ENCODE data around the gene CDH23. TPM values are rescaled to one million over a fixed set of nuclear protein-coding genes. Genes with fewer than 3 reads are reported as not detected.

Gene CDH23
- total RNA-seq, 2 donors from 2014 or later = 28.5 to 58.7 TPM

DNA sequence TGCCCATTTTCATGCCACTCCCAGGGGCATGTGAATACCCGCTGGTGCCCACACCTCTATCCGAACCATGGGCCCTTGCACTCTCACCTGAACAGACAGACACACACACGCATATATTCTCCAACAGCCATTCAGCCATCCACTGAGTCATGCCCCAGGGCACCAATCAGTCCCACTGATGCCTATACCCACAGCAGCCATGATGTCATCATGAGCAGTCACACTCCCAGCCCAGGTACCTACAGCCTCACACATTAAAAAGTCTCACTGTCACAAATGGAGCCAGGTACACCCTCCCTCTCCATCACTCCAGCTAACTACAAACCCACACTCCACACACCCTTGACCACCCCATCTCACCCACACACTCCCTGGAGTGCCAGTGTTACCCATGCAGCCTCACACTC is 364.4 kb downstream of the CDH23 start:
- Histone ChIP-seq H3K4me3 (no peak overlapping the region), H3K27ac (no peak overlapping the region), H3K9me3 (no peaks in the 10 kb centered on the region), H3K27me3 (no peaks in the 10 kb centered on the region), H3K4me1 (peaks cover 8% of the 10 kb centered on the region), H3K36me3 (replicated peaks in 1 of 2; ENCODE audit: insufficient read depth in 1 of 2, low read depth in 2 of 2) (no peaks in the 10 kb centered on the region)
- WGBS, 2 donors = 86 to 88% methylated on average over 3 of the region's 3 CpGs
- DNase-seq = no peak
- intact Hi-C loops (cut with DNase I) = no loop called here
- no peak for TF ChIP-seq POLR2A (IDR thresholded peaks at IDR 0.05)
- TF ChIP-seq, protein P1, sequence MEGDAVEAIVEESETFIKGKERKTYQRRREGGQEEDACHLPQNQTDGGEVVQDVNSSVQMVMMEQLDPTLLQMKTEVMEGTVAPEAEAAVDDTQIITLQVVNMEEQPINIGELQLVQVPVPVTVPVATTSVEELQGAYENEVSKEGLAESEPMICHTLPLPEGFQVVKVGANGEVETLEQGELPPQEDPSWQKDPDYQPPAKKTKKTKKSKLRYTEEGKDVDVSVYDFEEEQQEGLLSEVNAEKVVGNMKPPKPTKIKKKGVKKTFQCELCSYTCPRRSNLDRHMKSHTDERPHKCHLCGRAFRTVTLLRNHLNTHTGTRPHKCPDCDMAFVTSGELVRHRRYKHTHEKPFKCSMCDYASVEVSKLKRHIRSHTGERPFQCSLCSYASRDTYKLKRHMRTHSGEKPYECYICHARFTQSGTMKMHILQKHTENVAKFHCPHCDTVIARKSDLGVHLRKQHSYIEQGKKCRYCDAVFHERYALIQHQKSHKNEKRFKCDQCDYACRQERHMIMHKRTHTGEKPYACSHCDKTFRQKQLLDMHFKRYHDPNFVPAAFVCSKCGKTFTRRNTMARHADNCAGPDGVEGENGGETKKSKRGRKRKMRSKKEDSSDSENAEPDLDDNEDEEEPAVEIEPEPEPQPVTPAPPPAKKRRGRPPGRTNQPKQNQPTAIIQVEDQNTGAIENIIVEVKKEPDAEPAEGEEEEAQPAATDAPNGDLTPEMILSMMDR (IDR thresholded peaks at IDR 0.05) = no peak
- ATAC-seq = no peak

DNA sequence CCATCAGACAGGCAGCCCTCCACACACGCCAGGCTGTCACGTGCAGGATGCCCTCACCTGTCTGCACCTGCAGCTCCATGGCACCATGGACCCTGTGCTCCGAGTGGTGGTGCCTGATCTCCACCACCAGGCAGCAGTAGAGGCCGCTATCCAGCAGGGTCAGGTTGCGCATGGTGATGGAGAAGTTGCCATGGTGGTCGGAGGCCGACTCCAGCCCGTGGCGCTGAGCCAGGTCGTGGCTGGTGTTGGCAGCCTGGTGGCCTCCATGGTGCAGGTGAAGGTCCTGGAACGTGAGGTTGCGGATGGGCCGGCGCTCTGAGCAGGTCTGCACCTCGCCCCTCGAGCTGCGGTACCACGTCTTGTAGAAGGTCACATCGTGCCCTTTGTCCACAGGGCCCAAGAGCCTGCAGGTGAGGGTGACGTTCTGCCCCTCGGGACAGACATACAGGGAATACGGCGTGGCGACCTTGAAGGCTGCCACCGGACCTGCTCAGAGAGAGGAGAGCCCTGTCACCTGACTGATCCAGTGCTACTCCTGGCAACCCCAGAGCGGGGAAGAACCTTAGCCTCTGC is 364.9 kb downstream of the CDH23 start:
- H3K27ac ChIP-seq = no peak overlapping the region
- no peak for TF ChIP-seq POLR2A (IDR thresholded peaks at IDR 0.05)
- TF ChIP-seq, protein P1 (IDR thresholded peaks at IDR 0.05) = no peak
- 79 to 81% methylated on average over 7 to 26 of the region's 26 CpGs for WGBS, 2 donors
- no peak for DNase-seq
- no peak for ATAC-seq
- intact Hi-C loops (cut with DNase I) = no loop called here
- peaks cover 12% of the 10 kb centered on the region for H3K4me1 ChIP-seq
- no peaks in the 10 kb centered on the region for H3K27me3 ChIP-seq
- H3K4me3 ChIP-seq = no peak overlapping the region
- H3K9me3 ChIP-seq = no peaks in the 10 kb centered on the region
- no peaks in the 10 kb centered on the region for H3K36me3 ChIP-seq (replicated peaks in 1 of 2; ENCODE audit: insufficient read depth in 1 of 2, low read depth in 2 of 2)

DNA sequence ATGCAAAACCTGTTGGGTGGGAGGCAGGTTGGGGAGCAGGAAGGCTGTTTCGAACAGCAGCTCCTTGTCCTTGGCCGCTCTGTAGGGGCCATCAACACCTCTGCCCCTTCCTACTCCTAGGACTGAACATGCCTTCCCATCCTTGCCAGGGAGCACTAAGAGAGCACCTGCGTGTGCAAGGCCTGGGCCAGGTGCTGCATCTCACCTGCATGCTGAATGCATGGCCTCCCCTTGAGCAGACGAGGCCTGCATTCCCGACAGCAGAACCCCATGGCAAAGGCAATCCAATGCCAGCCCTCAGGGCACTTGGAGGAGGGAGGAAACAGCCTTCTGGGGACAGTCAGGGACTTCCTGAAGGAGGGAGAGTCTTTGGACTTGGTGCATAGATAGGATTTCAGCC is 365.6 kb downstream of the CDH23 start:
- no peaks in the 10 kb centered on the region for H3K9me3 ChIP-seq
- no peaks in the 10 kb centered on the region for H3K36me3 ChIP-seq (replicated peaks in 1 of 2; ENCODE audit: insufficient read depth in 1 of 2, low read depth in 2 of 2)
- TF ChIP-seq, protein P1 (IDR thresholded peaks at IDR 0.05) = no peak
- TF ChIP-seq POLR2A (IDR thresholded peaks at IDR 0.05) = no peak
- H3K4me1 ChIP-seq = peaks cover 19% of the 10 kb centered on the region
- WGBS, 2 donors = 67 to 86% methylated on average over 1 to 5 of the region's 5 CpGs
- DNase-seq (no peak), ATAC-seq (no peak)
- no peak overlapping the region for H3K4me3 ChIP-seq
- intact Hi-C loops (cut with DNase I) = no loop called here
- no peaks in the 10 kb centered on the region for H3K27me3 ChIP-seq
- H3K27ac ChIP-seq = no peak overlapping the region

DNA sequence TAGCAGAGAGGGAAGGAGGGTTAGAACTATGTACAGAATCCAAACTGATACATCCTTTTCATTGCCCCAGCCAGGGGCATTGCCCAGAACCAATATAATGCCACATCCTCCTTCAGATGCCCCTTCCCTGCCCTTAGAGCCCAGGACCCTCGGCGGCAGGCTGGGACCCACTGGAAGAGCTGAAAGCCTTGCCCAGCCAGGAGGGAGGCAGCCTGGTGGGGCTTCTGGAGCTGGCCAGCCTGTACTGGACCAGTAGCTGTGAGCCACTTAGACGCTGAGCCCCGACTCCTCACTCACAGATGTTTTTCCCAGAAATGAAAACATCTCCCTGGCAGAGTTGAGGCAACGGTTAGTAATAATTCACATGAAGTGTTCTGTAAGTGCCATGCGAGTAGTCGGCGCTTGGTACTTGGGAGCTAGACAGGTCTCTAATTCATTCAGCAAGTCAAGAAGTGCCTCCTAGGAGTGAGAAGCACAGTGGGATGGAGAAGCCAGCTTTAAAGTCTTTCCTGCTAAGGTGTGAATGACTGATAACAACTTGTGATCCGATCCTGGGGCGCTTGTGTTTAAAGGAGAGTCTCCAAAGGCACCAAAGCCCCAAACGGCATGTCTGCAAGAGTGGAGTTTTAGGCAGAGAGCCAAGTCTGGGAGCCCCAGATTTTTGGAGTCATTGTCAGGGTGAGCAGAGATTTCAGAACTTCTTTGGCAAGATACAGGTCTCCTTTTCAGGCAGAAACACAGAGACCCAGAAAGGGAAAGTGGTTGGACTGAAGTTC is 366.8 kb downstream of the CDH23 start:
- Histone ChIP-seq H3K4me3 (no peak overlapping the region), H3K4me1 (peaks cover 26% of the 10 kb centered on the region), H3K9me3 (no peaks in the 10 kb centered on the region), H3K36me3 (replicated peaks in 1 of 2; ENCODE audit: insufficient read depth in 1 of 2, low read depth in 2 of 2) (no peaks in the 10 kb centered on the region), H3K27ac (no peak overlapping the region), H3K27me3 (no peaks in the 10 kb centered on the region)
- ATAC-seq = no peak
- DNase-seq = no peak
- TF ChIP-seq, protein P1 (IDR thresholded peaks at IDR 0.05) = no peak
- no peak for TF ChIP-seq POLR2A (IDR thresholded peaks at IDR 0.05)
- intact Hi-C loops (cut with DNase I) = no loop called here
- WGBS, 2 donors = 62 to 68% methylated on average over 9 to 11 of the region's 11 CpGs
